ENCODE results near the gene TRIP13. TPM values are rescaled to one million over a fixed set of nuclear protein-coding genes. Genes with fewer than 3 reads are reported as not detected.

TRIP13 gene
- total RNA-seq, 1 experiment from 2014 or later, result 42.6 TPM

GRCh38 chr5:852018-852417 lies 40.7 kb upstream of the TRIP13 start:
- H4K20me1 ChIP-seq (ENCODE audit: control insufficient read depth, insufficient read depth, insufficient read length), result no peaks in the 10 kb centered on the region
- no peak overlapping the region for H3K4ac ChIP-seq (ENCODE audit: low read depth, low read length)
- H4K8ac ChIP-seq (replicated peaks; ENCODE audit: insufficient read length, low read depth, low read length), result no peak overlapping the region
- H2BK5ac ChIP-seq (ENCODE audit: insufficient read length, low read length), result no peak overlapping the region
- Mint-ChIP-seq H3K27me3 (ENCODE audit: low read depth) (peaks cover 4% of the 10 kb centered on the region; the same call in 1 of the 2 replicates), H3K9me3 (no peaks in the 10 kb centered on the region), H3K4me1 (no peaks in the 10 kb centered on the region), H3K27ac (peak overlapping the region in 1 of 3 experiments; percentile 8; a peak in 2 of 7 replicates), H3K36me3 (ENCODE audit: insufficient read depth in 1 of 3, low read depth in 3 of 3) (no peaks in the 10 kb centered on the region; a peak in 2 of 7 replicates), H3K4me3 (no peak overlapping the region)
- H2AK5ac ChIP-seq (ENCODE audit: insufficient read length, low read length), result no peak overlapping the region
- no peak for DNase-seq
- H3K27me3 ChIP-seq (ENCODE audit: insufficient read depth, low read length), result no peaks in the 10 kb centered on the region
- H2BK15ac ChIP-seq (ENCODE audit: low read depth, low read length), result no peak overlapping the region
- no peaks in the 10 kb centered on the region for H3K4me1 ChIP-seq (ENCODE audit: insufficient read depth, low read length)
- no peak overlapping the region for H2BK12ac ChIP-seq (ENCODE audit: insufficient read length, low read depth, low read length)
- H2BK20ac ChIP-seq (ENCODE audit: low read depth, low read length, poor library complexity, severe bottlenecking), result no peak overlapping the region
- H3K79me2 ChIP-seq (ENCODE audit: insufficient read depth, low read length), result no peaks in the 10 kb centered on the region
- no peak overlapping the region for H2AFZ ChIP-seq (ENCODE audit: low read length)
- H3K18ac ChIP-seq (ENCODE audit: insufficient read length, low read depth, low read length), result no peak overlapping the region
- H3K23me2 ChIP-seq (ENCODE audit: insufficient read length, low read depth, low read length, poor library complexity, severe bottlenecking), result no peaks in the 10 kb centered on the region
- no peak overlapping the region for H3K23ac ChIP-seq (ENCODE audit: insufficient read length, low read depth, low read length)
- no peak overlapping the region for H3K9ac ChIP-seq (ENCODE audit: extremely low read depth, insufficient read length, low read length)
- no peak overlapping the region for H3K56ac ChIP-seq (ENCODE audit: insufficient read length, low read depth, low read length)
- no peak for TF ChIP-seq CTCF (conservative IDR thresholded peaks at IDR 0.05)
- H4K91ac ChIP-seq (ENCODE audit: insufficient read length, low read depth, low read length), result no peak overlapping the region
- no peak overlapping the region for H3K4me2 ChIP-seq (ENCODE audit: insufficient read depth, insufficient read length, low read length)
- H3K27ac ChIP-seq (ENCODE audit: insufficient read length, low read depth, low read length), result no peak overlapping the region
- H4K5ac ChIP-seq (ENCODE audit: insufficient read length, low read depth, low read length), result no peak overlapping the region
- H3K79me1 ChIP-seq (ENCODE audit: insufficient read depth, low read depth, low read length, poor library complexity, severe bottlenecking), result no peaks in the 10 kb centered on the region
- no peak overlapping the region for H3T11ph ChIP-seq (ENCODE audit: low read length)
- H2BK120ac ChIP-seq (ENCODE audit: low read depth, low read length, poor library complexity, severe bottlenecking), result no peak overlapping the region
- no peaks in the 10 kb centered on the region for H3K9me3 ChIP-seq (ENCODE audit: control insufficient read depth, low read depth, low read length)
- no peak overlapping the region for H3K14ac ChIP-seq (ENCODE audit: insufficient read depth, low read length)
- no CpG with 5 or more reads among the region's 5 CpGs for WGBS (ENCODE audit: extremely low coverage, insufficient read length, low lambda C conversion rate)

Data from H9 (cell line).